ENCODE measurements around the gene ZNF451.

- TF ChIP-seq, protein P1, sequence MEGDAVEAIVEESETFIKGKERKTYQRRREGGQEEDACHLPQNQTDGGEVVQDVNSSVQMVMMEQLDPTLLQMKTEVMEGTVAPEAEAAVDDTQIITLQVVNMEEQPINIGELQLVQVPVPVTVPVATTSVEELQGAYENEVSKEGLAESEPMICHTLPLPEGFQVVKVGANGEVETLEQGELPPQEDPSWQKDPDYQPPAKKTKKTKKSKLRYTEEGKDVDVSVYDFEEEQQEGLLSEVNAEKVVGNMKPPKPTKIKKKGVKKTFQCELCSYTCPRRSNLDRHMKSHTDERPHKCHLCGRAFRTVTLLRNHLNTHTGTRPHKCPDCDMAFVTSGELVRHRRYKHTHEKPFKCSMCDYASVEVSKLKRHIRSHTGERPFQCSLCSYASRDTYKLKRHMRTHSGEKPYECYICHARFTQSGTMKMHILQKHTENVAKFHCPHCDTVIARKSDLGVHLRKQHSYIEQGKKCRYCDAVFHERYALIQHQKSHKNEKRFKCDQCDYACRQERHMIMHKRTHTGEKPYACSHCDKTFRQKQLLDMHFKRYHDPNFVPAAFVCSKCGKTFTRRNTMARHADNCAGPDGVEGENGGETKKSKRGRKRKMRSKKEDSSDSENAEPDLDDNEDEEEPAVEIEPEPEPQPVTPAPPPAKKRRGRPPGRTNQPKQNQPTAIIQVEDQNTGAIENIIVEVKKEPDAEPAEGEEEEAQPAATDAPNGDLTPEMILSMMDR (IDR thresholded peaks at IDR 0.05): no peak
- TF ChIP-seq POLR2A (IDR thresholded peaks at IDR 0.05): no peak
These were observed 84.0 kb downstream of the ZNF451 start for GRCh38 chr6:57173886-57174510.
